RPMI7951 (cell line): ENCODE data around the gene CCN2. TPM values are rescaled to one million over a fixed set of nuclear protein-coding genes. Genes with fewer than 3 reads are reported as not detected.

Experiments used
- DNase-seq: peaks from one replicate; pipeline ENCODE4 v3.0.0-alpha.2; 2012; ENCODE audit warnings: low read depth
- total RNA-seq: library from RNA; depleted of rRNA; stranded (reverse); fragments of >200 nt; shearing (Covaris generic); gene quantifications from 2 replicates; pipeline ENCODE4 v1.2.3, GENCODE V29; 2014; rRNA removed

The CCN2 gene
- total RNA-seq = 24.4 and 30.0 TPM in 2 replicates

GRCh38 chr6:131950767-131951575 is at the start of gene CCN2:
CCN2 (minus strand) TSS chr6:131951372; CDS start chr6:131951172, 200 bp downstream.
- peak; percentile 98 for DNase-seq

GRCh38 chr6:132000296-132000695 is 49.1 kb upstream of the CCN2 start:
- DNase-seq = no peak

GRCh38 chr6:131999545-132000146 is 48.5 kb upstream of the CCN2 start:
- no peak for DNase-seq

GRCh38 chr6:131998255-131998982 is 47.2 kb upstream of the CCN2 start:
- DNase-seq = peak; percentile 49

GRCh38 chr6:131997429-131998153 is 46.4 kb upstream of the CCN2 start:
- no peak for DNase-seq

GRCh38 chr6:131995917-131996316 is 44.7 kb upstream of the CCN2 start:
- DNase-seq = peak; percentile 83

- DNase-seq = no peak
Observed at GRCh38 chr6:131992557-131992956, 41.4 kb upstream of the CCN2 start.

GRCh38 chr6:131989036-131989435 is 37.9 kb upstream of the CCN2 start:
- no peak for DNase-seq

- peak; percentile 78 for DNase-seq
Observed at GRCh38 chr6:131982740-131983259, 31.6 kb upstream of the CCN2 start.

GRCh38 chr6:131981624-131981978 is 30.4 kb upstream of the CCN2 start:
- DNase-seq = no peak

- peak; percentile 15 for DNase-seq
Observed at GRCh38 chr6:131980791-131981623, 29.8 kb upstream of the CCN2 start.

- no peak for DNase-seq
Observed at GRCh38 chr6:131980338-131980790, 29.2 kb upstream of the CCN2 start.

- DNase-seq = peak; percentile 56
Observed at GRCh38 chr6:131979515-131980337, 28.6 kb upstream of the CCN2 start.

- no peak for DNase-seq
Observed at GRCh38 chr6:131978522-131978921, 27.4 kb upstream of the CCN2 start.

GRCh38 chr6:131976545-131977061 is 25.4 kb upstream of the CCN2 start:
- no peak for DNase-seq

- no peak for DNase-seq
Observed at GRCh38 chr6:131972741-131973140, 21.6 kb upstream of the CCN2 start.

GRCh38 chr6:131970076-131970859 is 19.1 kb upstream of the CCN2 start:
- no peak for DNase-seq

- DNase-seq = no peak
Observed at GRCh38 chr6:131968656-131969055, 17.5 kb upstream of the CCN2 start.

GRCh38 chr6:131967948-131968347 is 16.8 kb upstream of the CCN2 start:
- no peak for DNase-seq
